ENCODE measurements around the gene RORC.

Gene RORC

GRCh38 chr1:151762941-151763921 lies 68.4 kb downstream of the RORC start, which contains the start of gene MRPL9:
Gene MRPL9 (minus strand): TSS chr1:151763496. CDS start chr1:151763479, 17 bp downstream.
- TF ChIP-seq SIN3A (IDR thresholded peaks at IDR 0.05; ENCODE audit: borderline replicate concordance, insufficient read depth, low read length) (peak; percentile 80; the same call in 1 of the 2 replicates), FOXP2 (optimal IDR thresholded peaks at IDR 0.05; ENCODE audit: borderline replicate concordance, extremely low read depth, extremely low read length, insufficient read depth) (peak; percentile 50), POLR2AphosphoS5 (IDR thresholded peaks at IDR 0.05; ENCODE audit: low read depth, low read length) (peak; percentile 93), REST (IDR thresholded peaks at IDR 0.05; ENCODE audit: insufficient read depth in 1 of 2, low read depth in 2 of 2, low read length in 2 of 2) (peak in 1 of 2 experiments; percentile 49; a peak in 1 of 4 replicates), TAF1 (IDR thresholded peaks at IDR 0.05; ENCODE audit: borderline replicate concordance, insufficient read depth, low read length) (peak; percentile 96)

GRCh38 chr1:151760597-151761385 lies 70.8 kb downstream of the RORC start:
- no peak for TF ChIP-seq TAF1 (IDR thresholded peaks at IDR 0.05; ENCODE audit: borderline replicate concordance, insufficient read depth, low read length)
- TF ChIP-seq SIN3A (IDR thresholded peaks at IDR 0.05; ENCODE audit: borderline replicate concordance, insufficient read depth, low read length), result no peak
- no peak for TF ChIP-seq REST (IDR thresholded peaks at IDR 0.05; ENCODE audit: insufficient read depth in 1 of 2, low read depth in 2 of 2, low read length in 2 of 2)
- no peak for TF ChIP-seq POLR2AphosphoS5 (IDR thresholded peaks at IDR 0.05; ENCODE audit: low read depth, low read length)
- no peak for TF ChIP-seq FOXP2 (optimal IDR thresholded peaks at IDR 0.05; ENCODE audit: borderline replicate concordance, extremely low read depth, extremely low read length, insufficient read depth)

DNA sequence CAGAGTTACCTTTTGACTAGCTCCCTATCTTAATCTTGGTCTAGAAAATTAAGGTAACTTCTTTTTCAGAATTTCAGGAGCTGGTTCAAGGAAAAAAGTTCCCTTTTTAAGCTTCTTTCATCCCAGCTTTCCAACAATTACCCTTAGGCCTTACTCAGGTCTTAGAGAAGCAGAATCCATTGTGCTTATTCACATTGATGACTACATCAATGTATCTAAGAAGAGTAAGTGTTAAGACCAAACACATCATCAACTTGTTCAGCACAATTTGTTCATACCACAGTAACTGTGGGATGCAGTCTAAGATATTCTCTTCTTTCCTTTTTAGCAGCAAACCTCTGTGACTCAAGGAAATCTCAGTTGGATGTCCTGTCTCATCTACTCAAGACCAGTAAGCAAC lies 72.4 kb downstream of the RORC start:
- no peak for TF ChIP-seq REST (IDR thresholded peaks at IDR 0.05; ENCODE audit: insufficient read depth in 1 of 2, low read depth in 2 of 2, low read length in 2 of 2)
- no peak for TF ChIP-seq SIN3A (IDR thresholded peaks at IDR 0.05; ENCODE audit: borderline replicate concordance, insufficient read depth, low read length)
- no peak for TF ChIP-seq TAF1 (IDR thresholded peaks at IDR 0.05; ENCODE audit: borderline replicate concordance, insufficient read depth, low read length)
- no peak for TF ChIP-seq FOXP2 (optimal IDR thresholded peaks at IDR 0.05; ENCODE audit: borderline replicate concordance, extremely low read depth, extremely low read length, insufficient read depth)
- TF ChIP-seq POLR2AphosphoS5 (IDR thresholded peaks at IDR 0.05; ENCODE audit: low read depth, low read length), result no peak

DNA sequence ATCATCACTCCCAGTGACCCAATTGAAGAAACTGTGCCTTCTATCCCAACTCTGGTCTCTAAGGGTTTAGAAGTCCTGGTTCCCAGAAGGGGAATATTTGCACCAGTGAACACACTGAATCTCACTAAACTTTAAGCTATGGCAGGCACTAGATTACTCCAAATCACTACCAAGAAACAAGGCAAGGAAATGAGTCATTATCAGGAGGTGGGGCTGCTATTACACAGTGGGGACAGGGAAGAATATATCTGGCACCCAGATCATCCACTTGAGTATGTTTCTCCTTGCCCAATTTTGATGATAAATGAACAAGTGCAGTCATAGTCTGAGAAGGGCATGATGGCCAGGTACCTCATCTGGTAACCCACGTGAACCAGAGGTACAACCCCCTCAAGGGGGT lies 75.3 kb downstream of the RORC start:
- TF ChIP-seq FOXP2 (optimal IDR thresholded peaks at IDR 0.05; ENCODE audit: borderline replicate concordance, extremely low read depth, extremely low read length, insufficient read depth) (no peak), REST (IDR thresholded peaks at IDR 0.05; ENCODE audit: insufficient read depth in 1 of 2, low read depth in 2 of 2, low read length in 2 of 2) (no peak), SIN3A (IDR thresholded peaks at IDR 0.05; ENCODE audit: borderline replicate concordance, insufficient read depth, low read length) (no peak), POLR2AphosphoS5 (IDR thresholded peaks at IDR 0.05; ENCODE audit: low read depth, low read length) (no peak)

All from PFSK-1 (cell line).